Suprapubic skin (tissue), 3 donors: ENCODE data around the gene PLA2G2D.

ENCODE experiments used
- CTCF ChIP-seq, 2 donors: fragments of 200-600 bp in 1 of 2; fragments of 450-650 bp in 1 of 2; sonication (generic) in 1 of 2; IDR thresholded peaks; one replicate each; pipeline ENCODE4 v1.5.1; 2016 to 2019; ENCODE audit warnings: antibody characterized with exemption in 2 of 2, mild to moderate bottlenecking in 1 of 2, moderate library complexity in 1 of 2
- POLR2A ChIP-seq, 2 donors: fragments of 450-650 bp; IDR thresholded peaks; one replicate each; pipeline ENCODE4 v1.6.1; 2017; ENCODE audit warnings: antibody characterized with exemption in 2 of 2, mild to moderate bottlenecking in 2 of 2, moderate library complexity in 2 of 2

GRCh38 chr1:20107351-20107750, 12.0 kb downstream of the PLA2G2D start:
- TF ChIP-seq CTCF (IDR thresholded peaks at IDR 0.05) (no peak), POLR2A (IDR thresholded peaks at IDR 0.05) (no peak)
